GM19438 (cell line): ENCODE results near the gene ADPGK.
"Not testable (repeated sequence)": the region's sequence is repeated elsewhere in the genome, so short reads cannot be mapped to it uniquely, and the experiment has no call there.

Experiments used
- ATAC-seq: cut with Tn5 transposase; IDR thresholded peaks from one replicate; pipeline ENCODE4 v1.9.1; 2021; ENCODE audit warnings: low read depth; ENCODE audit not compliant: unreplicated experiment

The ADPGK gene

GRCh38 chr15:72751751-72752455 is 31.7 kb downstream of the ADPGK start:
- no peak for ATAC-seq

- ATAC-seq = no peak
These were observed 33.9 kb downstream of the ADPGK start for GRCh38 chr15:72749700-72750099.

DNA sequence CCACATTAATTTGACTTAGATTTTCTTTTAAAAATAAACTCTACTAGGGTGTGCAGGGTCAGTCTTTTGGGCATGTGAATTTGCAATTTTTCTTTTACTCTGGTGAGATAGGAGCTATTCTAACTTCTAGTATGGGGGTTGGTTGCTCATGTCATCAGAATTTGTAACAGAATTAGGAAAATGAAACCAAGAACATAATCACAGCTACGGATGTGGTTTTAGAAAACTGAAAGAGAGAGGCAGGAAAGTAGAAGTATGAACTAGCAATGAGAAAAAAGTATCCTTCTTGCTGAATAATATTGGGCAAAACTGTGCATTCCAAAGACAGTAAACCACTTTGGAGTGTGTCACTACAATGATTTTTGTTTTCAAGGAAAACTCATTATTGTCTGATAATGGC is 43.3 kb downstream of the ADPGK start:
- ATAC-seq = peak; percentile 66

- no peak for ATAC-seq
These were observed 45.8 kb downstream of the ADPGK start for GRCh38 chr15:72737723-72738122.

- ATAC-seq = no peak
These were observed 46.5 kb downstream of the ADPGK start for GRCh38 chr15:72737061-72737460.

- no peak for ATAC-seq
These were observed 48.4 kb downstream of the ADPGK start for GRCh38 chr15:72735111-72735510.

DNA sequence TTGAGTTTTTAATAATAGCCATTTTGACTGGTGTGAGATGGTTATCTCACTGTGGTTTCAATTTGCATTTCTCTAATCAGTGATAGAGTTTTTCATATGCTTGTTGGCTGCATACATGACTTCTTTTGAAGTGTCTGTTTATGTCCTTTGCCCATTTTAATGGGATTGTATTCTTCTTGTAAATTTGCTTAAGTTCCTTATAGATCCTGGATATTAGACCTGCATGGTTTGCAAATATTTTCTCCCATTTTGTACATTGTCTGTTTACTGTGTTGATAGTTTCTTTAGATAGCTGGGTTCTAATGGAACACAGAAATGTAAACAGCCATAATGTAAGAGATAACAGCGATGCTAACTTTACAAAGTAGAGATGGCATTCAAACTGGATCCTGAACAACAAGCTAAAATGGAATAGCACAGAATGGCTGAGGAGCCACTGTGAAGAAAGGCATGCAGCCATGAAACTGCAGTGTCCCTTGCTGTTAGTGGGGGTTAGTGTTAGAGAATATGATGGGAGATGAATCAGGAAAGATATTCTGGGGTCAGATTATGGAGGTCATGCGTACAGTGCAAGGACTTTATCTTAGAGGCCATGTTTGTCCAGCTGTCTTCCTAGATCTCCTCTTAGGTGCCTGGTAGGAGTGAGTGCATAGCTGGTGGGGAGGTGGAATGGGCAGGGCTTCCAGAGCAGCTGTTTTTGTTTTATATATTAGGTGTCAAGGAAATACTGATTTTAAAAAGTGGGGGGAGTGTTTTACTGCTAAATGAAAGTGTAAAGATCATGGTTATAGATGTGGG is 49.4 kb downstream of the ADPGK start:
- ATAC-seq = no peak

DNA sequence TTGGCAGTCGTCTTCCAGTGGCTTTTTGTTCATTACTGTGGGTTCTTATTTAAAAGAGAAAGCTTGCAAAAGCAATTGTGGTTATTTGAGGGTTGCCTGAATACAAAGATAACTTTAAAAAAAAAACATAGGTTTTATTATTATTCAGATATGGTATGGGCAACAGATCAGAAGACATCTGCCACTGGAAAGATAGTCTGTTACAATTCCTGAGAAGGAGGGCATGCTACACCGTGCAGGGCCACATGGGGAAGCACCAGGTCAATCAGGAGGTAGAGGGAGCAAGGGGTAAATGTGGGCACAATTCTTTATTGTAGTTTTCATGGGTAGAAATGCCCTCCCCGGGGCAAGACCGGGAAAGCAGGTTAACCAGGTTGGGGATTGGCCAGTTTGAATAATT is 51.0 kb downstream of the ADPGK start:
- no peak for ATAC-seq

DNA sequence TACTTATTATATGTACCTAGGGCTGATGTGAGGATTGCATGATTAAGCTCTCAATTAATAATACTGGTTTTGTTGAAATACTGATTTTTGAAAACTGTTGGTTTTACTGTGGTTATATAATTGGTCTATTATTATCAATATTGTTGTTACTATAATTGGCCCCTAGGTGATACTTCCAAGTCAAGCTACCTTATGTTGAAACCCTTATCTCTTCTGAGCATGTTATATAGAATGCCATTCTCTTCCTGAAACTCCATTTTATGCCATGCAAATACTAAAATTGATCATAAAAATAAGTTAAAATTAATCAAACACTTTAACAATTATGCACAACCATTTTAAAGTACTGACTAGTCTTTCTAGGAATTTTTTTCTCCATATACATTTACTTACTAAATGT is 51.5 kb downstream of the ADPGK start:
- no peak for ATAC-seq

- ATAC-seq = no peak
These were observed 54.7 kb downstream of the ADPGK start for GRCh38 chr15:72728821-72729220.

DNA sequence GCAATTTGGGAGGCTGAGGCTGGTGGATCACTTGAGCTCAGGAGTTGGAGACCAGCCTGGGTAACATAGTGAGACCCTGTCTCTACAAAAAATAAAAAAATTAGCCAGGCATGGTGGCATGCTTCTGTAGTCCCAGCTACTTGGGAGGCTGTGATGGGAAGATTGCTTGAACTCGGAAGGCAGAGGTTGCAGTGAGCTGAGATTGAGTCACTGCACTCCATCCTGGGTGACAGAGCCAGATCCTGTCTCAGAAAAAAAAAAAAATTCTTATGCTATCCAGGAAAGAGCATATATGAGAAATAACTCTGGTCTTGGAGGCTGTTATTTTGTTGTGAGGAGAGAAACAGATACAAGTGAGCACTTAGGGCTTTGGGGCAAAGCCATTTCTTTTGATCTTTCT is 55.3 kb downstream of the ADPGK start:
- not testable (repeated sequence) for ATAC-seq

GRCh38 chr15:72727154-72727553 is 56.4 kb downstream of the ADPGK start:
- no peak for ATAC-seq

- ATAC-seq = not testable (repeated sequence)
These were observed 57.7 kb downstream of the ADPGK start for GRCh38 chr15:72725851-72726250.

GRCh38 chr15:72725446-72725845 is 58.1 kb downstream of the ADPGK start:
- no peak for ATAC-seq

- ATAC-seq = no peak
These were observed 59.5 kb downstream of the ADPGK start for GRCh38 chr15:72724028-72724427.

- no peak for ATAC-seq
These were observed 61.4 kb downstream of the ADPGK start for GRCh38 chr15:72722071-72722696.

GRCh38 chr15:72708551-72709303 is 74.8 kb downstream of the ADPGK start:
- not testable (repeated sequence) for ATAC-seq

DNA sequence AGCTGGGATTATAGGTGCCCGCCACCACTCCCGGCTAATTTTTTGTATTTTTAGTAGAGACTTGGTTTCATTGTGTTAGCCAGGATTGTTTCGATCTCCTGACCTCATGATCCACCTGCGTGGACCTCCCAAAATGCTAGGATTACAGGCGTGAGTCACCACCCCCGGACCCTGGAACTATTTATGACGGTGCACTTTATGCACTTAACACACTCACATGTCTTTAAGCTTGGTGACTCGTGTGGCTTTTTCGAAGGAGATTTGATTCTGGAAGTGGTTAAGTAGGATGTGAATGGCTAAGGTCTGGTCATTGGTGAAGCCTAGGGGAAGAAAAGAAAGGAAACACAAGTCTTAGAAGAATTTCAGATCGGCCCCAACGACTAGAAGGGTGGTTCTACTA is 77.3 kb downstream of the ADPGK start:
- no peak for ATAC-seq
